ENCODE measurements around the gene PTPRN2. TPM values are rescaled to one million over a fixed set of nuclear protein-coding genes. Genes with fewer than 3 reads are reported as not detected.

PTPRN2 gene
- total RNA-seq, 1 experiment from 2014 or later, result 0.11 TPM

GRCh38 chr7:157712666-157713235 is 874.9 kb downstream of the PTPRN2 start:
- H3K9me3 ChIP-seq (ENCODE audit: low read depth, low read length, poor library complexity, severe bottlenecking), result peaks cover 4% of the 10 kb centered on the region
- peaks cover 16% of the 10 kb centered on the region for H3K27me3 ChIP-seq (replicated peaks; ENCODE audit: insufficient read depth, low read depth, low read length, poor library complexity)
- no peaks in the 10 kb centered on the region for H3K36me3 ChIP-seq (ENCODE audit: insufficient read depth, low read length, poor library complexity, severe bottlenecking)
- ChIA-PET POLR2A (ENCODE audit: low non-redundant PET) (no interaction called here), CTCF (interaction anchor here (0.7 kb wide), 1 partner anchor 281 kb away, joined by 7 read pairs; no protein-coding TSS in a partner anchor)
- no TSS peak for BruUV-seq (replicated peaks)
- intact Hi-C loops (cut with micrococcal nuclease; ENCODE audit: unreplicated experiment), result no loop called here
- no peak for DNase-seq (ENCODE audit: low spot score)
- no peak overlapping the region for H3K27ac ChIP-seq (ENCODE audit: low read depth, low read length, poor library complexity, severe bottlenecking)
- TF ChIP-seq EZH2 (IDR thresholded peaks at IDR 0.05; ENCODE audit: borderline replicate concordance, low read depth, low read length, poor library complexity, severe bottlenecking), result no peak
- no peak for TF ChIP-seq CTCF (conservative IDR thresholded peaks at IDR 0.05; ENCODE audit: low read depth, low read length)
- no peak overlapping the region for H3K4me3 ChIP-seq (ENCODE audit: low read depth, low read length, poor library complexity, severe bottlenecking)
- H3K4me1 ChIP-seq (ENCODE audit: insufficient read depth, low read length, poor library complexity, severe bottlenecking), result no peaks in the 10 kb centered on the region

- no peak overlapping the region for H3K27ac ChIP-seq (ENCODE audit: low read depth, low read length, poor library complexity, severe bottlenecking)
- no TSS peak for BruUV-seq (replicated peaks)
- DNase-seq (ENCODE audit: low spot score), result no peak
- TF ChIP-seq CTCF (conservative IDR thresholded peaks at IDR 0.05; ENCODE audit: low read depth, low read length), result no peak
- TF ChIP-seq EZH2 (IDR thresholded peaks at IDR 0.05; ENCODE audit: borderline replicate concordance, low read depth, low read length, poor library complexity, severe bottlenecking), result no peak
- peaks cover 4% of the 10 kb centered on the region for H3K9me3 ChIP-seq (ENCODE audit: low read depth, low read length, poor library complexity, severe bottlenecking)
- no peak overlapping the region for H3K4me3 ChIP-seq (ENCODE audit: low read depth, low read length, poor library complexity, severe bottlenecking)
- intact Hi-C loops (cut with micrococcal nuclease; ENCODE audit: unreplicated experiment), result no loop called here
- H3K36me3 ChIP-seq (ENCODE audit: insufficient read depth, low read length, poor library complexity, severe bottlenecking), result no peaks in the 10 kb centered on the region
- ChIA-PET CTCF (no interaction called here), POLR2A (ENCODE audit: low non-redundant PET) (no interaction called here)
- H3K4me1 ChIP-seq (ENCODE audit: insufficient read depth, low read length, poor library complexity, severe bottlenecking), result no peaks in the 10 kb centered on the region
- peaks cover 28% of the 10 kb centered on the region for H3K27me3 ChIP-seq (replicated peaks; ENCODE audit: insufficient read depth, low read depth, low read length, poor library complexity)
These were observed 876.2 kb downstream of the PTPRN2 start for GRCh38 chr7:157711353-157711888.

GRCh38 chr7:157710396-157710795 is 877.2 kb downstream of the PTPRN2 start:
- no peaks in the 10 kb centered on the region for H3K36me3 ChIP-seq (ENCODE audit: insufficient read depth, low read length, poor library complexity, severe bottlenecking)
- no peak for DNase-seq (ENCODE audit: low spot score)
- H3K27ac ChIP-seq (ENCODE audit: low read depth, low read length, poor library complexity, severe bottlenecking), result no peak overlapping the region
- no peaks in the 10 kb centered on the region for H3K4me1 ChIP-seq (ENCODE audit: insufficient read depth, low read length, poor library complexity, severe bottlenecking)
- H3K27me3 ChIP-seq (replicated peaks; ENCODE audit: insufficient read depth, low read depth, low read length, poor library complexity), result peaks cover 37% of the 10 kb centered on the region
- TF ChIP-seq EZH2 (IDR thresholded peaks at IDR 0.05; ENCODE audit: borderline replicate concordance, low read depth, low read length, poor library complexity, severe bottlenecking), result no peak
- TF ChIP-seq CTCF (conservative IDR thresholded peaks at IDR 0.05; ENCODE audit: low read depth, low read length), result no peak
- ChIA-PET CTCF (no interaction called here), POLR2A (ENCODE audit: low non-redundant PET) (no interaction called here)
- H3K4me3 ChIP-seq (ENCODE audit: low read depth, low read length, poor library complexity, severe bottlenecking), result no peak overlapping the region
- no peaks in the 10 kb centered on the region for H3K9me3 ChIP-seq (ENCODE audit: low read depth, low read length, poor library complexity, severe bottlenecking)
- intact Hi-C loops (cut with micrococcal nuclease; ENCODE audit: unreplicated experiment), result no loop called here
- no TSS peak for BruUV-seq (replicated peaks)

Data from A673 (cell line).